GM12878 (cell line): ENCODE data around the gene ZNF366. TPM values are rescaled to one million over a fixed set of nuclear protein-coding genes. Genes with fewer than 3 reads are reported as not detected.

Experiments used
- ATAC-seq: fragments of 200-7000 bp; cut with Tn5 transposase; 3 replicates; pipeline ENCODE4 v1.9.1; 2020; ENCODE audit warnings: mild to moderate bottlenecking, moderate library complexity
- BruUV-seq: library from RNA; stranded (reverse); fragments of 400-500 nt; replicated peaks from 2 replicates; lab custom pipeline; 2021; lab: Mats Ljungman, UMichigan
- CTCF ChIA-PET: fragments of 300-600 bp; sonication (Branson Sonifier 250); formaldehyde crosslinking; extraction: SDS; loops from one replicate; lab custom pipeline; 2021; ENCODE audit warnings: inconsistent platforms; lab: Yijun Ruan, JAX
- POLR2A ChIA-PET: fragments of 350-600 bp; formaldehyde crosslinking; extraction: SDS; loops from one replicate; lab custom pipeline; 2021; ENCODE audit warnings: inconsistent platforms; lab: Charles Lee
- RAD21 ChIA-PET: fragments of 300-600 bp; sonication (Branson Sonifier 250); formaldehyde crosslinking; loops from one replicate; lab custom pipeline; 2023; ENCODE audit warnings: antibody characterized with exemption; ENCODE audit not compliant: unreplicated experiment; lab: Charles Lee
- SMC1A ChIA-PET: fragments of 300-600 bp; sonication (Branson Sonifier 250); formaldehyde crosslinking; loops from one replicate; lab custom pipeline; 2023; ENCODE audit not compliant: unreplicated experiment, uncharacterized antibody; lab: Charles Lee
- DNase-seq: peaks from one replicate; pipeline ENCODE4 v3.0.0-alpha.2; 2011; ENCODE audit warnings: low read depth, low spot score
- FAIRE-seq: peaks from 3 replicates; lab custom pipeline; 2011; peaks lifted over from hg19 to GRCh38; lab: Jason Lieb, UNC
- H2AFZ ChIP-seq: 2 replicates; pipeline ENCODE4 v1.6.0; 2011; ENCODE audit warnings: low read depth, low read length, control low read depth; ENCODE audit not compliant: control insufficient read depth
- H3K27ac ChIP-seq: 2 replicates; pipeline ENCODE4 v1.5.1; 2011; ENCODE audit warnings: control low read depth; ENCODE audit not compliant: control insufficient read depth, insufficient read depth
- H3K27me3 ChIP-seq, 2 experiments: replicated peaks in 1 of 2; 2 replicates each; pipeline versions ENCODE4 v1.6.0 to v1.6.1; 2011; ENCODE audit warnings: low read length in 1 of 2; ENCODE audit not compliant: control insufficient read depth in 2 of 2, insufficient read depth in 2 of 2
- H3K36me3 ChIP-seq, 2 experiments: 2 replicates each; pipeline ENCODE4 v1.5.1; 2011; ENCODE audit warnings: low read length in 1 of 2; ENCODE audit not compliant: control insufficient read depth in 2 of 2, insufficient read depth in 2 of 2
- H3K4me1 ChIP-seq: 2 replicates; pipeline ENCODE4 v1.6.1; 2011; ENCODE audit warnings: mild to moderate bottlenecking, low read length, moderate library complexity, mixed read lengths; ENCODE audit not compliant: control insufficient read depth, insufficient read depth
- H3K4me2 ChIP-seq: 2 replicates; pipeline ENCODE4 v1.6.0; 2011; ENCODE audit warnings: control low read depth; ENCODE audit not compliant: control insufficient read depth, insufficient read depth
- H3K4me3 ChIP-seq: fragments of 200-600 bp; sonication (generic); 2 replicates; pipeline ENCODE4 v1.5.1; 2016
- H3K79me2 ChIP-seq: 2 replicates; pipeline ENCODE4 v1.6.0; 2011; ENCODE audit warnings: low read length; ENCODE audit not compliant: control insufficient read depth, insufficient read depth
- H3K9ac ChIP-seq: 2 replicates; pipeline ENCODE4 v1.8.0; 2011; ENCODE audit warnings: low read length, control low read depth, mixed read lengths; ENCODE audit not compliant: control insufficient read depth, insufficient read depth
- H3K9me3 ChIP-seq: replicated peaks from 3 replicates; pipeline ENCODE4 v1.5.1; 2011; ENCODE audit warnings: mild to moderate bottlenecking, low read length; ENCODE audit not compliant: control insufficient read depth, insufficient read depth
- H4K20me1 ChIP-seq: 2 replicates; pipeline ENCODE4 v1.6.0; 2011; ENCODE audit not compliant: control insufficient read depth, insufficient read depth
- BCLAF1 ChIP-seq: fragments of 450-650 bp; IDR thresholded peaks from 2 replicates; pipeline ENCODE4 v1.6.1; 2017; ENCODE audit warnings: antibody characterized with exemption, mild to moderate bottlenecking, moderate library complexity
- BHLHE40 ChIP-seq, 2 experiments: fragments of 450-650 bp in 1 of 2; IDR thresholded peaks; 2 replicates each; pipeline ENCODE4 v1.6.1; 2011 to 2017; ENCODE audit warnings: low read depth in 2 of 2, borderline replicate concordance in 1 of 2, improper control_type of control experiment in 1 of 2, low read length in 1 of 2, mild to moderate bottlenecking in 1 of 2
- CBX3 ChIP-seq: fragments of 200-600 bp; sonication (generic); IDR thresholded peaks from 2 replicates; pipeline ENCODE4 v1.6.1; 2016; ENCODE audit warnings: low read depth, borderline replicate concordance
- CREM ChIP-seq: IDR thresholded peaks from 2 replicates; pipeline ENCODE4 v1.6.1; 2014; ENCODE audit warnings: antibody characterized with exemption, low read depth
- ELK1 ChIP-seq: IDR thresholded peaks from 2 replicates; pipeline ENCODE4 v1.6.1; 2012; ENCODE audit warnings: low read depth, low read length, improper control_type of control experiment
- EP300 ChIP-seq, 2 experiments: fragments of 150-350 bp in 1 of 2; IDR thresholded peaks; 2 replicates each; pipeline ENCODE4 v1.6.1; 2011 to 2012; ENCODE audit warnings: low read depth in 2 of 2, low read length in 2 of 2, borderline replicate concordance in 1 of 2, improper control_type of control experiment in 1 of 2, inconsistent platforms in 1 of 2; ENCODE audit not compliant: control insufficient read depth in 1 of 2
- ETV6 ChIP-seq, 2 experiments: fragments of 450-650 bp in 1 of 2; IDR thresholded peaks in 1 of 2; conservative IDR thresholded peaks in 1 of 2; 2 replicates each; pipeline ENCODE4 v1.6.1; 2014; ENCODE audit warnings: antibody characterized with exemption in 1 of 2, borderline replicate concordance in 1 of 2, low read depth in 1 of 2, mild to moderate bottlenecking in 1 of 2, moderate library complexity in 1 of 2
- IKZF2 ChIP-seq, 2 experiments: fragments of 450-650 bp; IDR thresholded peaks; 2 replicates each; pipeline ENCODE4 v1.6.1; 2017; ENCODE audit warnings: mild to moderate bottlenecking in 2 of 2, moderate library complexity in 2 of 2
- NFIC ChIP-seq: IDR thresholded peaks from 2 replicates; pipeline ENCODE4 v1.6.1; 2012; ENCODE audit warnings: low read depth, mild to moderate bottlenecking, inconsistent platforms, low read length, moderate library complexity
- NKRF ChIP-seq: fragments of 450-650 bp; conservative IDR thresholded peaks from 2 replicates; pipeline ENCODE4 v1.6.1; 2017; ENCODE audit warnings: mild to moderate bottlenecking, moderate library complexity
- POLR2AphosphoS2 ChIP-seq: IDR thresholded peaks from 2 replicates; pipeline ENCODE4 v1.6.1; 2011; ENCODE audit warnings: low read depth, mild to moderate bottlenecking, low read length, improper control_type of control experiment, moderate library complexity
- RBBP5 ChIP-seq: fragments of 200-600 bp; sonication (generic); conservative IDR thresholded peaks from 2 replicates; pipeline ENCODE4 v1.6.1; 2016
- SRF ChIP-seq, 2 experiments: IDR thresholded peaks; 2 replicates each; pipeline ENCODE4 v1.6.1; 2011; ENCODE audit warnings: low read depth in 2 of 2, low read length in 2 of 2, mild to moderate bottlenecking in 1 of 2, moderate library complexity in 1 of 2
- SUZ12 ChIP-seq: fragments of 200-600 bp; sonication (generic); IDR thresholded peaks from one replicate; pipeline ENCODE4 v1.6.1; 2018; ENCODE audit warnings: antibody characterized with exemption, mild to moderate bottlenecking; ENCODE audit not compliant: unreplicated experiment
- WGBS: methylation state at CpG from one replicate; pipeline ENCODE4 v1.1.6; 2016; ENCODE audit warnings: low lambda C conversion rate; ENCODE audit not compliant: insufficient replicate concordance, insufficient coverage; ENCODE audit errors: missing lambda C conversion rate; 5-methylcytosine and 5-hydroxymethylcytosine counted together
- in situ Hi-C: fragments of 300-500 bp; cut with MboI; formaldehyde crosslinking; loops from 9 replicates; pipeline ENCODE4 v1.14.3; 2018; ENCODE audit warnings: mixed read lengths
- intact Hi-C: fragments of 100-400 bp; cut with micrococcal nuclease; formaldehyde crosslinking; loops from one replicate; pipeline ENCODE4 v1.14.2; 2022; ENCODE audit not compliant: unreplicated experiment
- polyA plus RNA-seq, 11 experiments: library from polyadenylated mRNA; depleted of rRNA in 4 of 11; unstranded in 6 of 11; stranded (reverse) in 5 of 11; fragments of >200 nt; fragmentation: Nextera tagmentation in 4 of 11; fragmentation: Illumina TruSeq in 1 of 11; extraction: Ambion mirVana in 4 of 11; extraction: Trizol in 1 of 11; gene quantifications; 1 replicate in 1 of 11; 2 replicates in 10 of 11; pipeline versions ENCODE4 v1.2.1 to v1.2.3, GENCODE V29; 2011 to 2016; ENCODE audit warnings: inconsistent platforms in 2 of 11, missing spikeins in 2 of 11, low read depth in 1 of 11
- total RNA-seq, 4 experiments: library from RNA; depleted of rRNA in 3 of 4; stranded (reverse); fragments of >200 nt in 3 of 4; fragmentation: Illumina TruSeq in 1 of 4; extraction: Trizol in 1 of 4; gene quantifications; 2 replicates each; pipeline versions ENCODE4 v1.2.1 to v1.2.3, GENCODE V29; 2013 to 2021

The ZNF366 gene
- total and polyA plus RNA-seq, 10 of the 15 experiments (the other 5 are each of a cell fraction or from before 2014, with no cell fraction given) = 0.01 to 0.18 (median 0.04) TPM; not detected in 6

GRCh38 chr5:72451741-72452505 is 55.3 kb downstream of the ZNF366 start (continued):
- TF ChIP-seq EP300 (IDR thresholded peaks at IDR 0.05; ENCODE audit: borderline replicate concordance in 1 of 2, control insufficient read depth in 1 of 2, low read depth in 2 of 2, low read length in 2 of 2) = peak in 1 of 2 experiments; percentile 9; a peak in 1 of 4 replicates
- TF ChIP-seq SRF (IDR thresholded peaks at IDR 0.05; ENCODE audit: low read depth in 2 of 2, low read length in 2 of 2) = no peak
- no peak; the same call in 1 of the 2 replicates for TF ChIP-seq CREM
- TF ChIP-seq CBX3 = no peak
- TF ChIP-seq RBBP5 = no peak
- TF ChIP-seq ELK1 = 0 out of 2 replicates have a peak, but pooled peaks have one; percentile 31
- peak; percentile 56 to 61; a peak in 3 of 4 replicates for TF ChIP-seq IKZF2 (IDR thresholded peaks at IDR 0.05)
- no peak for TF ChIP-seq POLR2AphosphoS2
- TF ChIP-seq ETV6 (conservative IDR thresholded peaks at IDR 0.05 in 1 of 2, IDR thresholded peaks at IDR 0.05 in 1 of 2; ENCODE audit: borderline replicate concordance in 1 of 2, low read depth in 1 of 2) = no peak; a peak in 1 of 4 replicates

GRCh38 chr5:72448368-72448767 is 58.8 kb downstream of the ZNF366 start:
- Histone ChIP-seq H3K9ac (no peak overlapping the region), H4K20me1 (no peaks in the 10 kb centered on the region), H3K4me2 (no peak overlapping the region), H3K4me3 (no peak overlapping the region), H3K36me3 (no peaks in the 10 kb centered on the region), H2AFZ (no peak overlapping the region), H3K9me3 (no peaks in the 10 kb centered on the region), H3K27me3 (no peaks in the 10 kb centered on the region), H3K79me2 (no peaks in the 10 kb centered on the region), H3K4me1 (peaks cover 12% of the 10 kb centered on the region), H3K27ac (no peak overlapping the region)
- WGBS = 7% methylated on average over 1 of the region's 1 CpG
- CTCF ChIA-PET = interaction anchor here (1.4 to 1.6 kb wide), 3 partner anchors 9 to 72 kb away, joined by 4 to 5 read pairs (median 4); no protein-coding TSS in a partner anchor
- SMC1A ChIA-PET = interaction anchor here (1.0 to 9.4 kb wide), 5 partner anchors 9 to 44 kb away, joined by 3 to 141 read pairs (median 7); no protein-coding TSS in a partner anchor
- intact Hi-C loops (loop anchor here (5.0 kb wide), 1 partner anchor 51 kb away; no protein-coding TSS in a partner anchor), in situ Hi-C loops (no loop called here)
- ATAC-seq = no peak
- POLR2A ChIA-PET = interaction anchor here (5.2 to 6.3 kb wide), 2 partner anchors 9 to 16 kb away, joined by 34 to 36 read pairs; no protein-coding TSS in a partner anchor
- no TSS peak for BruUV-seq
- no peak for FAIRE-seq
- DNase-seq = no peak
- RAD21 ChIA-PET = interaction anchor here (1.2 to 1.4 kb wide), 4 partner anchors 8 to 18 kb away, joined by 3 to 5 read pairs (median 3); no protein-coding TSS in a partner anchor
- TF ChIP-seq SRF (IDR thresholded peaks at IDR 0.05; ENCODE audit: low read depth in 2 of 2, low read length in 2 of 2) (no peak), NFIC (no peak), BHLHE40 (IDR thresholded peaks at IDR 0.05; ENCODE audit: borderline replicate concordance in 1 of 2, low read depth in 2 of 2, low read length in 1 of 2) (no peak), NKRF (no peak), BCLAF1 (no peak), SUZ12 (no peak)
